ENCODE measurements around the gene KCNMA1. TPM values are rescaled to one million over a fixed set of nuclear protein-coding genes. Genes with fewer than 3 reads are reported as not detected.

KCNMA1 gene
- total RNA-seq, 1 experiment from 2014 or later = 0.49 TPM

GRCh38 chr10:77415313-77415960 lies 222.2 kb downstream of the KCNMA1 start (continued):
- TF ChIP-seq CBX3 (IDR thresholded peaks at IDR 0.05; ENCODE audit: low read depth) (no peak), FOSL1 (IDR thresholded peaks at IDR 0.05; ENCODE audit: low read depth) (no peak), ZFX (IDR thresholded peaks at IDR 0.05) (no peak), ZNF274 (IDR thresholded peaks at IDR 0.05; ENCODE audit: low read depth, low read length) (no peak), MAX (IDR thresholded peaks at IDR 0.05) (no peak), EZH2phosphoT487 (IDR thresholded peaks at IDR 0.05; ENCODE audit: borderline replicate concordance) (no peak), CTCF (IDR thresholded peaks at IDR 0.05 in 2 of 3, conservative IDR thresholded peaks at IDR 0.05 in 1 of 3; ENCODE audit: borderline replicate concordance in 1 of 3, insufficient read depth in 1 of 3, low read depth in 2 of 3, low read length in 2 of 3) (no peak)

GRCh38 chr10:77413231-77413630 lies 224.4 kb downstream of the KCNMA1 start:
- H3K9me2 ChIP-seq (ENCODE audit: insufficient read depth) = no peaks in the 10 kb centered on the region
- TF ChIP-seq CBX3 (IDR thresholded peaks at IDR 0.05; ENCODE audit: low read depth) (no peak), FOSL1 (IDR thresholded peaks at IDR 0.05; ENCODE audit: low read depth) (no peak), SRF (IDR thresholded peaks at IDR 0.05; ENCODE audit: low read depth) (no peak), ZBTB33 (IDR thresholded peaks at IDR 0.05; ENCODE audit: extremely low read depth, insufficient replicate concordance, low read length) (no peak), ELF1 (IDR thresholded peaks at IDR 0.05; ENCODE audit: borderline replicate concordance, low read depth) (no peak), MAX (IDR thresholded peaks at IDR 0.05) (no peak), CEBPB (IDR thresholded peaks at IDR 0.05; ENCODE audit: low read depth) (no peak), ZNF274 (IDR thresholded peaks at IDR 0.05; ENCODE audit: low read depth, low read length) (no peak), RAD21 (IDR thresholded peaks at IDR 0.05; ENCODE audit: low read depth) (no peak), TCF7L2 (IDR thresholded peaks at IDR 0.05; ENCODE audit: borderline replicate concordance, extremely low read depth, insufficient read depth, insufficient read length) (no peak), EZH2phosphoT487 (IDR thresholded peaks at IDR 0.05; ENCODE audit: borderline replicate concordance) (no peak), YY1 (IDR thresholded peaks at IDR 0.05; ENCODE audit: extremely low read depth, insufficient replicate concordance, low read depth, low read length) (no peak), CTCF (IDR thresholded peaks at IDR 0.05 in 2 of 3, conservative IDR thresholded peaks at IDR 0.05 in 1 of 3; ENCODE audit: borderline replicate concordance in 1 of 3, insufficient read depth in 1 of 3, low read depth in 2 of 3, low read length in 2 of 3) (no peak), EZH2 (IDR thresholded peaks at IDR 0.05) (no peak), ATF3 (IDR thresholded peaks at IDR 0.05) (no peak)

More at GRCh38 chr10:77413231-77413630, 224.4 kb downstream of the KCNMA1 start:
- no peaks in the 10 kb centered on the region for H3K36me3 ChIP-seq (ENCODE audit: control insufficient read depth in 1 of 2, insufficient read depth in 2 of 2, low read length in 2 of 2)
- no peak overlapping the region for H3K4me3 ChIP-seq (replicated peaks in 1 of 2; ENCODE audit: low read depth in 1 of 2, low read length in 2 of 2)
- BruUV-seq (replicated peaks) = no TSS peak
- H2AFZ ChIP-seq (ENCODE audit: low read depth, low read length, poor library complexity, severe bottlenecking) = no peak overlapping the region
- H3K4me1 ChIP-seq (ENCODE audit: control insufficient read depth in 1 of 2, insufficient read depth in 2 of 2, low read length in 2 of 2) = peaks cover 0 to 8% of the 10 kb centered on the region in 2 experiments; a peak in 2 of 4 replicates
- DNase-seq (ENCODE audit: low read depth, low spot score) (no peak), ATAC-seq (no peak)
- no peaks in the 10 kb centered on the region; the same call in 1 of the 2 replicates for H3K27me3 ChIP-seq (ENCODE audit: insufficient read depth, low read length)
- H3K79me2 ChIP-seq (ENCODE audit: insufficient read depth, low read length) = no peaks in the 10 kb centered on the region
- H3K27ac ChIP-seq (ENCODE audit: low read depth, low read length) = no peak overlapping the region
- no peaks in the 10 kb centered on the region for H3K9me3 ChIP-seq (ENCODE audit: control insufficient read depth in 1 of 2, insufficient read depth in 1 of 2, low read depth in 1 of 2, low read length in 2 of 2)
- H3K9ac ChIP-seq (ENCODE audit: low read length) = no peak overlapping the region
- no peaks in the 10 kb centered on the region for H4K20me1 ChIP-seq (ENCODE audit: insufficient read depth)
- intact Hi-C loops (cut with micrococcal nuclease) = no loop called here
- ChIA-PET POLR2A (no interaction called here), RAD21 (ENCODE audit: low non-redundant PET in 1 of 2, low total read pairs in 2 of 2, uncharacterized antibody in 2 of 2, unreplicated experiment in 2 of 2) (no interaction called here), CTCF (interaction anchor here (1.2 to 1.3 kb wide), 2 partner anchors 16 to 21 kb away, joined by 3 to 4 read pairs; no protein-coding TSS in a partner anchor)
- no peak overlapping the region for H3K4me2 ChIP-seq (ENCODE audit: low read length)

Measured in HCT116 (cell line).